SU-DHL-6 (cell line): Measurements from ENCODE around the gene RRP9.

Source experiments
- CTCF ChIP-seq: fragments of 200-600 bp; sonication (generic); IDR thresholded peaks from one replicate; pipeline ENCODE4 v1.5.1; 2017; ENCODE audit warnings: antibody characterized with exemption, mild to moderate bottlenecking, low read length, moderate library complexity; ENCODE audit not compliant: insufficient read depth, poor library complexity, severe bottlenecking
- EZH2phosphoT487 ChIP-seq: fragments of 200-600 bp; sonication (generic), shearing (Covaris generic); conservative IDR thresholded peaks from 2 replicates; pipeline ENCODE4 v1.6.1; 2018; ENCODE audit warnings: mild to moderate bottlenecking, antibody characterized with exemption, low read length, moderate library complexity, mixed read lengths

GRCh38 chr3:51964521-51964920, 22.8 kb upstream of the RRP9 start:
- TF ChIP-seq CTCF (no peak), EZH2phosphoT487 (no peak)
